Measurements from ENCODE around the gene MPRIP. TPM values are rescaled to one million over a fixed set of nuclear protein-coding genes. Genes with fewer than 3 reads are reported as not detected.

Gene MPRIP
- total RNA-seq, 2 donors from 2014 or later = 147 to 269 TPM

- Histone ChIP-seq H3K36me3 (replicated peaks in 1 of 2; ENCODE audit: insufficient read depth in 1 of 2, low read depth in 2 of 2) (peaks cover 6 to 44% of the 10 kb centered on the region in 2 donors), H3K27ac (no peak overlapping the region), H3K9me3 (no peaks in the 10 kb centered on the region), H3K4me1 (no peaks in the 10 kb centered on the region), H3K27me3 (no peaks in the 10 kb centered on the region), H3K4me3 (no peak overlapping the region)
- ATAC-seq (no peak), DNase-seq (no peak)
- intact Hi-C loops (cut with DNase I) = no loop called here
- WGBS, 2 donors = 85 to 91% methylated on average over 24 to 26 of the region's 27 CpGs
- no peak for TF ChIP-seq POLR2A (IDR thresholded peaks at IDR 0.05)
- no peak for TF ChIP-seq CTCF (IDR thresholded peaks at IDR 0.05)
Measured at GRCh38 chr17:17214646-17215436, 172.6 kb downstream of the MPRIP start.

GRCh38 chr17:17215575-17215974 is 173.3 kb downstream of the MPRIP start:
- WGBS, 2 donors = 88 to 98% methylated on average over 8 of the region's 8 CpGs
- peaks cover 6 to 47% of the 10 kb centered on the region in 2 donors for H3K36me3 ChIP-seq (replicated peaks in 1 of 2; ENCODE audit: insufficient read depth in 1 of 2, low read depth in 2 of 2)
- no peak overlapping the region for H3K4me3 ChIP-seq
- intact Hi-C loops (cut with DNase I) = no loop called here
- no peak overlapping the region for H3K27ac ChIP-seq
- H3K4me1 ChIP-seq = no peaks in the 10 kb centered on the region
- H3K9me3 ChIP-seq = no peaks in the 10 kb centered on the region
- H3K27me3 ChIP-seq = no peaks in the 10 kb centered on the region
- ATAC-seq (no peak), DNase-seq (no peak)
- TF ChIP-seq CTCF (IDR thresholded peaks at IDR 0.05) = no peak

GRCh38 chr17:17216236-17216635 is 174.0 kb downstream of the MPRIP start:
- Histone ChIP-seq H3K4me3 (no peak overlapping the region), H3K4me1 (no peaks in the 10 kb centered on the region), H3K27ac (no peak overlapping the region), H3K27me3 (no peaks in the 10 kb centered on the region), H3K36me3 (replicated peaks in 1 of 2; ENCODE audit: insufficient read depth in 1 of 2, low read depth in 2 of 2) (peaks cover 6 to 50% of the 10 kb centered on the region in 2 donors), H3K9me3 (no peaks in the 10 kb centered on the region)
- no peak for DNase-seq
- TF ChIP-seq CTCF (IDR thresholded peaks at IDR 0.05) (no peak), POLR2A (IDR thresholded peaks at IDR 0.05) (no peak)
- intact Hi-C loops (cut with DNase I) = no loop called here
- ATAC-seq = no peak
- 87 to 88% methylated on average over 8 to 13 of the region's 17 CpGs for WGBS, 2 donors

GRCh38 chr17:17216776-17217175 is 174.5 kb downstream of the MPRIP start:
- Histone ChIP-seq H3K36me3 (replicated peaks in 1 of 2; ENCODE audit: insufficient read depth in 1 of 2, low read depth in 2 of 2) (peaks cover 6 to 53% of the 10 kb centered on the region in 2 donors), H3K9me3 (no peaks in the 10 kb centered on the region), H3K27ac (no peak overlapping the region), H3K27me3 (no peaks in the 10 kb centered on the region), H3K4me1 (no peaks in the 10 kb centered on the region), H3K4me3 (no peak overlapping the region)
- no peak for ATAC-seq
- DNase-seq = no peak
- WGBS, 2 donors = 77 to 85% methylated on average over 14 to 16 of the region's 16 CpGs
- intact Hi-C loops (cut with DNase I) = no loop called here
- no peak for TF ChIP-seq CTCF (IDR thresholded peaks at IDR 0.05)
- no peak for TF ChIP-seq POLR2A (IDR thresholded peaks at IDR 0.05)

GRCh38 chr17:17217995-17218394 is 175.7 kb downstream of the MPRIP start:
- no peak for DNase-seq
- H3K27ac ChIP-seq = no peak overlapping the region
- 88 to 91% methylated on average over 3 of the region's 3 CpGs for WGBS, 2 donors
- no peaks in the 10 kb centered on the region for H3K9me3 ChIP-seq
- H3K36me3 ChIP-seq (replicated peaks in 1 of 2; ENCODE audit: insufficient read depth in 1 of 2, low read depth in 2 of 2) = peaks cover 6 to 59% of the 10 kb centered on the region in 2 donors
- no peak for TF ChIP-seq POLR2A (IDR thresholded peaks at IDR 0.05)
- no peak for TF ChIP-seq CTCF (IDR thresholded peaks at IDR 0.05)
- intact Hi-C loops (cut with DNase I) = no loop called here
- H3K4me3 ChIP-seq = no peak overlapping the region
- H3K27me3 ChIP-seq = no peaks in the 10 kb centered on the region
- H3K4me1 ChIP-seq = no peaks in the 10 kb centered on the region
- ATAC-seq = no peak

Data from body of pancreas (tissue), 4 donors.